Measurements from ENCODE around the gene COX18. TPM values are rescaled to one million over a fixed set of nuclear protein-coding genes. Genes with fewer than 3 reads are reported as not detected.

Gene COX18
- polyA plus RNA-seq, 2 donors, result 6.5 to 7.1 TPM

- no peaks in the 10 kb centered on the region for H3K9me3 ChIP-seq (ENCODE audit: control insufficient read depth in 2 of 2, insufficient read depth in 1 of 2, low read depth in 1 of 2, low read length in 1 of 2)
- no peak overlapping the region for H3K27ac ChIP-seq (ENCODE audit: low read depth in 2 of 2, low read length in 1 of 2)
- peaks cover 0 to under 1% of the 10 kb centered on the region in 2 donors for H3K27me3 ChIP-seq (ENCODE audit: control insufficient read depth in 1 of 2, insufficient read depth in 2 of 2, low read length in 2 of 2)
- H3K4me1 ChIP-seq (ENCODE audit: control insufficient read depth in 2 of 2, insufficient read depth in 2 of 2, low read length in 1 of 2), result no peaks in the 10 kb centered on the region
- H3K4me3 ChIP-seq (ENCODE audit: low read depth in 1 of 2, low read length in 2 of 2), result no peak overlapping the region
- no peaks in the 10 kb centered on the region for H3K36me3 ChIP-seq (ENCODE audit: control insufficient read depth in 2 of 2, insufficient read depth in 2 of 2, low read length in 1 of 2)
- 52 to 79% methylated on average over 1 of the region's 1 CpG for WGBS, 2 donors
Observed at GRCh38 chr4:73005514-73005913, 64.0 kb downstream of the COX18 start.

Other genes with a start within 250 kb of the COX18 start
- gene ANKRD17, start 189.1 kb upstream of the COX18 start, polyA plus RNA-seq, result 10 to 100 TPM in 1 of 2 donors, 1 to 10 TPM in 1; 9.6 to 14.8 TPM